Measurements from ENCODE around the gene COBL. TPM values are rescaled to one million over a fixed set of nuclear protein-coding genes. Genes with fewer than 3 reads are reported as not detected.
"Not testable (repeated sequence)": the region's sequence is repeated elsewhere in the genome, so short reads cannot be mapped to it uniquely, and the experiment has no call there.

Gene COBL
- polyA plus RNA-seq, 3 donors: 16.8 to 23.3 (median 21.4) TPM

- no peak for DNase-seq (ENCODE audit: low read depth in 3 of 3, low spot score in 2 of 3)
Observed at GRCh38 chr7:51219261-51219988, 97.2 kb downstream of the COBL start.

- DNase-seq (ENCODE audit: low read depth in 3 of 3, low spot score in 2 of 3): no peak
Observed at GRCh38 chr7:51217804-51218203, 98.8 kb downstream of the COBL start.

DNA sequence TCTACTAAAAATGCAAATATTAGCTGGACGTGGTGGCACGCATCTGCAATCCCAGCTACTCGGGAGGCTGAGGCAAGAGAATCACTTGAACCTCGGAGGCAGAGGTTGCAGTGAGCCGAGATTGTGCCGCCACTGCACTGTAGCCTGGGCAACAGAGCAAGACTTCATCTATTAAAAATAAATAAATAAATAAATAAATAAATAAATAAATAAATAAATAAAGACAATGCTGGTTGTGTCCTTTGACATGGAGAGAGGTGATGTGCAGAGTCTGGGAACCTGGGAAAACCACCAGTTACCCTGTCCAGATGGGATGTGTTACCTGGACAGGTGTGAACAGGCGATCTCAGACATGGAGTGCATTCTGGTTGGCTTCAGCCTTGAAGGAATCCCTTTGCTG is 102.5 kb downstream of the COBL start:
- DNase-seq (ENCODE audit: low read depth in 3 of 3, low spot score in 2 of 3): no peak

- DNase-seq (ENCODE audit: low read depth in 3 of 3, low spot score in 2 of 3): no peak
Observed at GRCh38 chr7:51213618-51214017, 103.0 kb downstream of the COBL start.

DNA sequence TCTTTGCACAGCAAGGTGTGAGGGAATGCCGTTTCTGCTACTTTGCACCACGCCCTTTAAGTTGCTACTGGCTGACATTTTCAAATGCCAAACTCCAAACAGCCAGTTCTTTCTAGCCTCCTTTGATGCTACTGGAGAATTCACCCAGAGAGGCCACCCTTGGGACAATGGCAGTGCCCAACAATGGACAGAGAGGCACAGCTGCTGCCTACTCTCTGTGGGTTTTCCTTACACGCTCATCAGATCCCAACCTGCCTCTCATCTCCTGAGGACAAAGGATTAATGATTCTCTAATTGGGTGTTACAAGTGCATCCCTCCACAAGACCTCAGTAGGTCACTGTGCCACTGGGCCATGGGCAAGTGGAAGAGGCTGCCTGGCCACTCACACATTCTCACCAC is 105.8 kb downstream of the COBL start:
- DNase-seq (ENCODE audit: low read depth in 3 of 3, low spot score in 2 of 3): no peak

GRCh38 chr7:51209426-51209825 is 107.2 kb downstream of the COBL start:
- no peak for DNase-seq (ENCODE audit: low read depth in 3 of 3, low spot score in 2 of 3)

DNA sequence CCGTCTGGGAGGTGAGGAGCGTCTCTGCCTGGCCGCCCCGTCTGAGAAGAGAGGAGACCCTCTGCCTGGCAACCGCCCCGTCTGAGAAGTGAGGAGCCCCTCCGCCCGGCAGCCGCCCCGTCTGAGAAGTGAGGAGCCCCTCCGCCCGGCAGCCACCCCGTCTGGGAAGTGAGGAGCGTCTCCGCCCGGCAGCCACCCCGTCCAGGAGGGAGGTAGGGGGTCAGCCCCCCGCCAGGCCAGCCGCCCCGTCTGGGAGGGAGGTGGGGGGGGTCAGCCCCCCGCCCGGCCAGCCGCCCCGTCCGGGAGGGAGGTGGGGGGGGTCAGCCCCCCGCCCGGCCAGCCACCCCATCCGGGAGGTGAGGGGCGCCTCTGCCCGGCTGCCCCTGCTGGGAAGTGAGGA is 108.5 kb downstream of the COBL start:
- not testable (repeated sequence) for DNase-seq (ENCODE audit: low read depth in 3 of 3, low spot score in 2 of 3)

GRCh38 chr7:51198654-51199053 is 118.0 kb downstream of the COBL start:
- no peak for DNase-seq (ENCODE audit: low read depth in 3 of 3, low spot score in 2 of 3)

- no peak for DNase-seq (ENCODE audit: low read depth in 3 of 3, low spot score in 2 of 3)
Observed at GRCh38 chr7:51190969-51191368, 125.6 kb downstream of the COBL start.

DNA sequence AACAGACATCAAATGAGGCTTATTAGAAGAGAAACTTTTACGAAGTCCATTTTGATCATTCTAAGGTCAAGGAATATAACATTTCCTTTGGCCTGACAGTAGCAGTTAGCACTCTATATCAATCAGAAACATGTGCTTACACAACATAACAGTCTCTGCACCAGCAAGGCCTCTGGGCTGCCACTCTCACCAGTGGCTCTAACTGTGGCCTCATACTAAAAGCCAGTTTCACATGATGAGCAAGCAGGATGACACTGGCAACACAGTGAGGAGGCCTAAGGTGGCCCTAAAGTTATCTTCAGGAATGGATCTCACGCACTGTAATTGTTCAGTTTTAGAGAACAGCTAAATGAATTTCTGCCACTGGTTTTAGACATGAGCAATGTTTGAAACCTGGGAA is 126.8 kb downstream of the COBL start:
- DNase-seq (ENCODE audit: low read depth in 3 of 3, low spot score in 2 of 3): no peak

DNA sequence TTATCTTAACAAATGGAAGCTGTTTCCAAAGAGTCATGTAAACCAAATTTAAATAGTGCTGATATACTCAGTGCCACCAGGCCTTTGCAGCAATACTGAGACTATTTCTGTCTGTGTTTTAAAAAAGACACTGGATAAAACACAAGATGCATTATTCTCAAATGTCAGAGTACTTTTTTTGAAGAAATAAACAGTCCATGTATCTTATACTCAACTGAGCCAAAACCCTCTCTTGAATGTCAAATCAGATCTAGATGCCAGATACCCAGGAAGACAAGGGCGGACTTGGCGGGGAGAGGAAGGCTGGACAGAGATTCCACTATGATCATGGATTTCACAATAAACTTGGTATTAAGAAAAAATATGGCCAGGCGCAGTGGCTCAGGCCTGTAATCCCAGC is 127.6 kb downstream of the COBL start:
- no peak for DNase-seq (ENCODE audit: low read depth in 3 of 3, low spot score in 2 of 3)

- peak in 1 of 3 donors; percentile 19 for DNase-seq (ENCODE audit: low read depth in 3 of 3, low spot score in 2 of 3)
Observed at GRCh38 chr7:51187941-51188340, 128.7 kb downstream of the COBL start.

DNA sequence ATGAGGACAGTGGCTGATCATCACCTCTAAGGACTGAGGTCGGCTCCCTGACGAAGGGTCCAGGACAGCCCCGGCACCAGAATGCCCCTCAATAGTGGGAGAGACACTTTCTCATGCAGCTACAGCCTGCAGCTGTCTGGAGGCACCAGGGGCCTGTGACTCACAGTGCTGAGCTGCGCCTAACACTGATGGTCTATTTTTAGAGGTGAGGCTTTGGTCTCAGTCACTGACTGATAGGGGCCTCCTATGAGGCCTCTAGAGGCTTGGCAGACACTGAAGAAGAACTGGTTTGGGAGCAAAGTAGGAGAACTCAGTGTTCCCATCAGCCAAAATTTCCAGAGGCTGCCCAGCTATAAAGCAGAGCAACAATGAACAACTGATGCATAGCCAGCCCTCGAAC is 130.1 kb downstream of the COBL start:
- DNase-seq (ENCODE audit: low read depth in 3 of 3, low spot score in 2 of 3): no peak

DNA sequence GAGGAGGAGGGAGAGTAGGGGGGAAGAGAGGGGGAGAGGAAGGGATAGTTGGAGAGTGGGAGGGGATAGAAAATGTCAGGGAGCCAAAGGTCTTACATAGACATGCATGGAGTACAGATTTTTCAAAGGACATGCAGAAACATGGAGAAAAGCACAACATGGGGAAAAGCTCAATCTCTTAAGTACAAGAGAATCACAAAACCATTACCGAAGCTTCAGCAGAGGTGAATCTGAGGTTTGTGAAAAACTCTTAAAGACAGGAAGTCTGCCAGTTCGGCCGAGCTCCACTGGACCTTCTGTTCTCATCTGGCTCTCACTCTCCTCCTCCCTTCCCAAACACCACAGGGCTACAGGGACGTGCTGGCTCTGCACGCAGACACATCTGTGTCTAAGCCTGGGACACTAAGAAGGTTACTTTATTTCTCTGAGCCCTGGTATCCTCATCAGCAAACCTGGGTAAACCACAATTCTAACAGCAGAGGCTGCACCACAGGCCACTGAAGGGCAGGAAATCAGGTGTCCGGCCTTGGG is 133.9 kb downstream of the COBL start:
- DNase-seq (ENCODE audit: low read depth in 3 of 3, low spot score in 2 of 3): no peak

DNA sequence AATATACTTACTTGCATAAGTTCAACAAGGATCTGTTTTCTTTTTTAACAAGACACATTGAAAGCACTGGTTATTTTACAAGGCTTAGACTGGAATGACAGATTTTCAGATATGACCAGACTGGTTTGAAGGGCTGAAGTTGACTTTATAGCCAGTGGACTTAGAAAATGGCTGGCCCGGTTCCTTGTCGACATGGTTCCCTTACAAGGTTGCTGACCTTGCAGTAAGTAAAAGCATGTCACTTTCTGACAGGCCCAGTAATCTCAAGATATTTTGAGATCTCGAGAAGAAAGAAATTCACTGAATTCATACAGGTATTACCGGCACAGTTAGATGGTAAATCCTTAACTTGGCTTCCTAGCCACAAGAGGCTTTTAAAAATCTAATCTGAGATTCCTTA is 136.5 kb downstream of the COBL start:
- no peak for DNase-seq (ENCODE audit: low read depth in 3 of 3, low spot score in 2 of 3)

GRCh38 chr7:51175992-51176388 is 140.6 kb downstream of the COBL start:
- DNase-seq (ENCODE audit: low read depth in 3 of 3, low spot score in 2 of 3): no peak

- no peak for DNase-seq (ENCODE audit: low read depth in 3 of 3, low spot score in 2 of 3)
Observed at GRCh38 chr7:51175316-51175991, 141.2 kb downstream of the COBL start.

GRCh38 chr7:51165337-51165736 is 151.3 kb downstream of the COBL start:
- no peak for DNase-seq (ENCODE audit: low read depth in 3 of 3, low spot score in 2 of 3)

GRCh38 chr7:51162724-51163329 is 153.8 kb downstream of the COBL start:
- DNase-seq (ENCODE audit: low read depth in 3 of 3, low spot score in 2 of 3): peak; percentile 75

- DNase-seq (ENCODE audit: low read depth in 3 of 3, low spot score in 2 of 3): no peak
Observed at GRCh38 chr7:51161937-51162336, 154.7 kb downstream of the COBL start.

DNA sequence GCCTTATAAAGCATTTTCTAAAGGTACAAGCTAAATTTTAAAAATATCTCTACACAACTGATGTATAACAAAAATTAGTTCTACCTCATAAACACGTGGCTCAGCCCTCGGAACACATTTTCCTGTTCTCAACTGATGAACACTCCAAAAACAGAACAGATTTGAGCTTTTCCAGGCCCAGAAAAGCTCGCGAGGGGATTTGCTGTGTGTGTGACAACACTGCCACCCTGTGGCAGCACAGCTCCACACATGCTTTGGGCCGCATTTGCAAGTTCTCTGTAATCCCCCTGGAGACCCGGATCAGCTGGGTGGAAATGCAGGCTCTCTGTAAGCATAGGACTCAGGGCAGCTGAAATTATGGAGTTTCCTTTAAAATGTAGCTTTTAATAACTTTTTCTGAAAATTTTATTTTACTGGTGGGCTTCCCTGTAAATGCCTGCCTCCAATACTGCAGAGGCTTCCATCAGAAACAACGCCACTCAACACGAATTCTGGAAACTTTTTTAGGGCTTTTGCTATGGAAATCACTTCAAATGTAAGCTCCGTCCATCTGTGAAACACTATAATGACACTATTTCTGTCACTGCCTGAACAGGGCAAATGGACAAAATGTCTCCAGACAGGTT is 155.5 kb downstream of the COBL start:
- DNase-seq (ENCODE audit: low read depth in 3 of 3, low spot score in 2 of 3): peak; percentile 57 to 62 (median 61)
